Lower lobe of right lung (tissue), 2 donors: ENCODE measurements around the gene IGFL2. TPM values are rescaled to one million over a fixed set of nuclear protein-coding genes. Genes with fewer than 3 reads are reported as not detected.

Experiments used
- ATAC-seq, 2 donors: fragments of 200-7000 bp; cut with Tn5 transposase; one replicate each; pipeline ENCODE4 v1.9.1; 2020 to 2022; ENCODE audit warnings: mild to moderate bottlenecking in 2 of 2, moderate library complexity in 2 of 2
- DNase-seq: peaks from one replicate; pipeline ENCODE4 v3.0.0-alpha.2; 2020
- H3K27ac ChIP-seq: fragments of 200-600 bp; one replicate; pipeline ENCODE4 v1.8.0; 2022
- H3K27me3 ChIP-seq: fragments of 200-600 bp; one replicate; pipeline ENCODE4 v1.8.0; 2022; ENCODE audit warnings: low read depth
- H3K36me3 ChIP-seq: fragments of 200-600 bp; one replicate; pipeline ENCODE4 v1.8.0; 2022; ENCODE audit warnings: mild to moderate bottlenecking
- H3K4me1 ChIP-seq: fragments of 200-600 bp; one replicate; pipeline ENCODE4 v1.8.0; 2022
- H3K4me3 ChIP-seq: fragments of 200-600 bp; one replicate; pipeline ENCODE4 v1.8.0; 2022; ENCODE audit warnings: mild to moderate bottlenecking
- H3K9me3 ChIP-seq: fragments of 200-600 bp; one replicate; pipeline ENCODE4 v1.8.0; 2022
- CTCF ChIP-seq: fragments of 200-600 bp; IDR thresholded peaks from one replicate; pipeline ENCODE4 v1.8.0; 2022; ENCODE audit warnings: antibody characterized with exemption, mild to moderate bottlenecking
- intact Hi-C: fragments of 100-400 bp; cut with DNase I; formaldehyde crosslinking; loops from one replicate; pipeline ENCODE4 v1.11.0; 2022
- total RNA-seq: library from RNA; stranded (reverse); fragmentation: NEBNext Ultra II Directional; extraction: Animal tissue kit (Norgen Biotek cat#: 25700); gene quantifications from one replicate; pipeline ENCODE4 v1.2.1, GENCODE V29; 2021
- donor health status: DM: no; HTN: yes; CAD: no; lungs with severe emphysema.

IGFL2 gene
- total RNA-seq, 1 donor from 2014 or later, result not detected

GRCh38 chr19:46196410-46197124 lies 48.5 kb downstream of the IGFL2 start:
- intact Hi-C loops, result no loop called here
- DNase-seq, result no peak

GRCh38 chr19:46197314-46198070 lies 49.5 kb downstream of the IGFL2 start:
- peaks cover 9% of the 10 kb centered on the region for H3K4me1 ChIP-seq
- no peak for DNase-seq
- no peak overlapping the region for H3K27ac ChIP-seq
- no peaks in the 10 kb centered on the region for H3K36me3 ChIP-seq
- ATAC-seq, result no peak
- intact Hi-C loops, result no loop called here
- no peak overlapping the region for H3K4me3 ChIP-seq
- H3K27me3 ChIP-seq, result peaks cover 13% of the 10 kb centered on the region
- no peaks in the 10 kb centered on the region for H3K9me3 ChIP-seq
- no peak for TF ChIP-seq CTCF

More at GRCh38 chr19:46196410-46197124, 48.5 kb downstream of the IGFL2 start:
- TF ChIP-seq CTCF, result no peak
- Histone ChIP-seq H3K4me3 (no peak overlapping the region), H3K4me1 (peaks cover 9% of the 10 kb centered on the region), H3K36me3 (no peaks in the 10 kb centered on the region), H3K9me3 (no peaks in the 10 kb centered on the region), H3K27ac (no peak overlapping the region), H3K27me3 (peaks cover 13% of the 10 kb centered on the region)
- ATAC-seq, result no peak

- peaks cover 13% of the 10 kb centered on the region for H3K27me3 ChIP-seq
- no peak for DNase-seq
- no peak for ATAC-seq
- no peak overlapping the region for H3K4me3 ChIP-seq
- no peaks in the 10 kb centered on the region for H3K9me3 ChIP-seq
- peaks cover 5% of the 10 kb centered on the region for H3K4me1 ChIP-seq
- no peak overlapping the region for H3K27ac ChIP-seq
- no peaks in the 10 kb centered on the region for H3K36me3 ChIP-seq
- TF ChIP-seq CTCF, result no peak
- intact Hi-C loops, result no loop called here
Measured at GRCh38 chr19:46198756-46199155, 50.7 kb downstream of the IGFL2 start.

GRCh38 chr19:46201454-46202310 lies 53.6 kb downstream of the IGFL2 start:
- intact Hi-C loops, result no loop called here
- no peak for DNase-seq

More at GRCh38 chr19:46201454-46202310, 53.6 kb downstream of the IGFL2 start:
- TF ChIP-seq CTCF, result no peak
- ATAC-seq, result no peak
- H3K4me1 ChIP-seq, result no peaks in the 10 kb centered on the region
- H3K36me3 ChIP-seq, result no peaks in the 10 kb centered on the region
- H3K27ac ChIP-seq, result no peak overlapping the region
- no peak overlapping the region for H3K4me3 ChIP-seq
- peaks cover 5% of the 10 kb centered on the region for H3K27me3 ChIP-seq
- no peaks in the 10 kb centered on the region for H3K9me3 ChIP-seq
